ENCODE results near the gene AGAP3.
"Not testable (repeated sequence)": the region's sequence is repeated elsewhere in the genome, so short reads cannot be mapped to it uniquely, and the experiment has no call there.

The AGAP3 gene

GRCh38 chr7:151085691-151086620 is at the start of gene AGAP3:
Gene AGAP3, plus strand, starts transcription at chr7:151086475. Its CDS starts 267 bp downstream, at chr7:151086742.
- peak; percentile 61 to 62 for DNase-seq

- DNase-seq, result peak; percentile 85 to 91
Measured at GRCh38 chr7:151038951-151039849, 47.1 kb upstream of the AGAP3 start.

GRCh38 chr7:151039850-151040548 is 46.3 kb upstream of the AGAP3 start:
- DNase-seq, result peak in 1 of 2 experiments; percentile 11

GRCh38 chr7:151040616-151041375 is 45.5 kb upstream of the AGAP3 start:
- DNase-seq, result no peak

- DNase-seq, result not testable (repeated sequence)
Measured at GRCh38 chr7:151043449-151043848, 42.8 kb upstream of the AGAP3 start.

- no peak for DNase-seq
Measured at GRCh38 chr7:151043959-151044358, 42.3 kb upstream of the AGAP3 start.

GRCh38 chr7:151045262-151045661 is 41.0 kb upstream of the AGAP3 start:
- DNase-seq, result no peak

- no peak for DNase-seq
Measured at GRCh38 chr7:151045967-151046366, 40.3 kb upstream of the AGAP3 start.

GRCh38 chr7:151046603-151047573 is 39.4 kb upstream of the AGAP3 start:
- no peak for DNase-seq

- DNase-seq, result no peak
Measured at GRCh38 chr7:151047976-151048815, 38.1 kb upstream of the AGAP3 start, which contains the start of gene ASIC3. Gene ASIC3, plus strand, starts transcription at chr7:151048531. Its CDS starts 355 bp downstream, at chr7:151048886.

GRCh38 chr7:151048911-151049463 is 37.3 kb upstream of the AGAP3 start:
- DNase-seq, result no peak

- DNase-seq, result peak; percentile 45 to 55
Measured at GRCh38 chr7:151051108-151051507, 35.2 kb upstream of the AGAP3 start.

- no peak for DNase-seq
Measured at GRCh38 chr7:151053096-151053495, 33.2 kb upstream of the AGAP3 start.

GRCh38 chr7:151053751-151054150 is 32.5 kb upstream of the AGAP3 start:
- DNase-seq, result no peak

GRCh38 chr7:151056283-151056665 is 30.0 kb upstream of the AGAP3 start:
- DNase-seq, result no peak

- DNase-seq, result no peak
Measured at GRCh38 chr7:151056666-151057505, 29.4 kb upstream of the AGAP3 start.

- no peak for DNase-seq
Measured at GRCh38 chr7:151057506-151057988, 28.7 kb upstream of the AGAP3 start, which contains the start of gene CDK5. Gene CDK5, minus strand, starts transcription at chr7:151057897. Its CDS starts 49 bp downstream, at chr7:151057848.

Data from activated CD4-positive, alpha-beta T cell treated with anti-CD3 and anti-CD28 coated beads, Interleukin-2, amount 50 U/mL, for 48 hours (primary cell).